Glomerular endothelial cell (primary cell): ENCODE data around the gene OTOA. TPM values are rescaled to one million over a fixed set of nuclear protein-coding genes. Genes with fewer than 3 reads are reported as not detected.
"Not testable (repeated sequence)": the region's sequence is repeated elsewhere in the genome, so short reads cannot be mapped to it uniquely, and the experiment has no call there.

Source experiments
- DNase-seq: peaks from one replicate; pipeline ENCODE4 v3.0.0-alpha.2; 2011; ENCODE audit warnings: low read depth, low spot score; ENCODE audit errors: extremely low read depth
- total RNA-seq: library from RNA; depleted of rRNA; stranded (reverse); fragments of >200 nt; gene quantifications from 2 replicates; pipeline ENCODE4 v1.2.3, GENCODE V29; 2015

OTOA gene
- total RNA-seq, result 0.06 TPM in 1 of 2 replicates, not detected in the other

DNA sequence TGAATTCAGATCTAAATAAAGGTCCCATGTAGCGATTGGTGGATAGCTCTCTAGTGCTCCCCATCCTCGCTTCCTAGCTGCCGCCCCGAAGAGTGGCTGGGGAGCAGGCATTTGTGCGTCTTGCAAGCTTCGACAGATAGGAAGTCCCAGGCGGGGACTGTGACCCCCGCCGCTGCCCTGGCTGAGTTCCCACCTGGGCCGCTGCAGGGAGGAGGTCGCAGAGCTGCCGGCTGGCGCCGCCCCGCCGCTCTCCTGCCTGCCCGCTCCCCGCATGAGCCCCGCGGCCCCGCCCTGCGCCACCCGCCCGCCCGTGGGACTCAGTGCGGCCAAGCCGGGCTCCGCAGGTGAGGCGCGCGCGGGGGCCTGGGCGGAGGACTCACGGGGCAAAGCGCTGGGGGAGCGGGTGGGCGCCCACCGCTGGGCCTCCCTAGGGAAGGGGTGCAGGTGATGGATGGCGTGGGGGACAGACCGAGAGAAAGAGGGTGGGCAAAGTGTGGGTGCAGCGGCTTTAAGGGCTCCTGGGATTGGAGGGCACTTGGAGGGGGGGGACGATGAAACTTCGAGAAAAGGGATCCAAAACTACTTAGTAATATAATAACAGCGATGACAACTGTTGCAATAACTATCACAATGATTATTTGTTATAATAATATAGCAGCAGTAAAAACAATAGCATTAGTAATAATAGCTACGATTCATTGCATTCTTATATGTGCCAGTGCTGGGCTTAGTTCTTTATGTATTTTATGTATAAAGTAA lies at the start of gene OTOA:
Gene OTOA, plus strand, starts transcription at position 80 of the 759 bp plus-strand sequence. CDS start 14,547 bp downstream, outside the sequence.
- DNase-seq, result no peak

DNA sequence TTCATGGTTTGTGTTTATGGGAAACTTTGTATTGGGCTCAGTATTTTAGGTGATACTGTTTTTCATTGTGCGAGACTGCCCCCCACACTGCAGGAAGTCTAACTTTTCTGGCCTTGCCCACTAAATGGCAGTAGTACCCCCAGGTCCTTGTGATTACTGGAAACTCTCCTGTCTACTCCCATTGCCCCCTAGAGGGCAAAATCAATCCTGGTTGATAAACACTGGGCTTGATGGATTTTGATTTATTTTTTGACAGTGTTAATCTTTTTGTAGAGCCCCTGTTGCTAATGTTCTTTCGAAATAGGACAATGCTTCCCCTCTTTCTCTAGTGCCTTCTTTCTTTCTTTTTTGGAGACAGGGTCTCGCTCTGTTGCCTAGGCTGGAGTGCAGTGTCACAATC lies 48.9 kb upstream of the OTOA start:
- DNase-seq, result no peak

DNA sequence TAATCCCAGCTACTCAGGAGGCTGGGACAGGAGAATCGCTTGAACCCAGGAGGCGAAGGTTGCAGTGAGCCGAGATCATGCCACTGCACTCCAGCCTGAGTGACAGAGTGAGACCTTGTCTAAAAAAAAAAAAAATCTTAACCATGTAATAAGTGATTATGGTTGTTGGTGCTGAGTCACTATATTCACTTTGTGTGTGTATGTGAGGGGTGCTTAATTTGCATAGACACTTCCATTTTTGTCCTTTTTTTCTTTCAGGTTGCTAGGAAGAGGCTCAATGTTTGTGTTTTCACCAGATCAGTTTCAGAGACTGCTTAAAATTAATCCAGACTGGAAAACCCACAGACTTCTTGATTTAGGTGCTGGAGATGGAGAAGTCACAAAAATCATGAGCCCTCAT lies 46.2 kb upstream of the OTOA start:
- no peak for DNase-seq

DNA sequence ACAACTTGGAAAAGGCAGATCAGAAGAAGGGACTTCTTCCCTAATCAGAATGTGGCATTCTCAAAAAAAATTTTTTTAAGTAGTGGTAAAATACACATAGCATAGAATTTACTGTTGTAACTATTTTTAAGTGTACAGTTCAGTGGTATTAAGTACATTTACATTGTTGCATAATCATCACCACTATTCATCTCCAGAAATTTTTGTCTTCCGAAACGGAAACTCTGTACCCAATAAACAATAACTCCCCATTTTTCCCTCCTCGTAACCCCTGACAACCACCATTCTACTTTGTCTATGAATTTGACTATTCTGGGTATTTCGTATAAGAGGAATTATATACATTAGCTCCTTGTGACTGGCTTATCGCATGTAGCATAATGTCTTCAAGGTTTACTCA lies 45.5 kb upstream of the OTOA start:
- no peak for DNase-seq

DNA sequence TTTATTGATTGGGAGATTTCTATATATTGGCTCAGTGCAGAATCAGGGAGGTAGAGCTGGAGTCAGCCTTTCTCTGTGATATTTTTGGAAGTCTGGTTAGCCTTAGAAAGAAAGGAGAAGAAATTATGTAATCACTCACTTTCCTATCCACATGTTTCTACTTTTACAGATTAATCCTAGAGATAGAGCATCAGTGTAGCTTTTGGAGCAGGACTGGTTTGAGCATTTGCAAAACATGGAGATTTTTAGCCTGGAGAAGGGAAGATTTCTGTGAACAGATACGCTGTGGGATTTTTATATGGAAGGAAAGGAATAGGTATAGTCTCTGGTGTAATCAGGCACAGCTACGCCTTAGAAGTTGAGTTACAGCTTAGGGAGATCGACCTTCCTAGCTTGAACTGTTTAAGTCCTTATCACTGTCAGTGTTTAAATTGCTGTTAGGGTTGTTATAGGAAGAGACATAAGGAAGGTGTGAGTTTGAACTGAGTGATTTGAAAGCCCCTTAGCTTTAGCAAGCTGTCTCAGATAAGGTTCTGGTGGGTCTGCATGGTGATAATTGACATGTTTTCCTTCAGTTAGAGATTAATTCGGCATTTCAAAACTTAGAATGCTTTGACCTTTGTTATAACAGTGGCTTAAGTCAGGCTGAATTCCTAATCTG lies 43.9 kb upstream of the OTOA start:
- no peak for DNase-seq

DNA sequence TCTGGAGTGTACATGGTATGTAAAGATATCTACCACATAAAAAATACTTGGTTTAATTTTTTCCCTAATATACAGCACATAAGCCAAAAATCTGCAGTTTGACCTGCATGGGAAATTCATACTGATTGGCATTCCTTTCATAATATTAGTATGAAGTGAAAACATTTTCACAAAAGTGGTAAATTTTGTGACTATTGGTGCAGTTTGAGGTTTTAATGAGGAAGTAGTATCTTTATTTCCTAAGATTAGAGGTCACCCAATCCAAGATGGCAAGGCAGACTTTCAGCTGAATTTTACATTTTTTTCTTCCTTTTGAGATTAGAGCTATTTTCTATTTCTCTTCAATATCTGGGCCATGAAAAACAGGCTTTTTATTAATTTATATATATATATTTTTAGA lies 43.2 kb upstream of the OTOA start:
- no peak for DNase-seq

DNA sequence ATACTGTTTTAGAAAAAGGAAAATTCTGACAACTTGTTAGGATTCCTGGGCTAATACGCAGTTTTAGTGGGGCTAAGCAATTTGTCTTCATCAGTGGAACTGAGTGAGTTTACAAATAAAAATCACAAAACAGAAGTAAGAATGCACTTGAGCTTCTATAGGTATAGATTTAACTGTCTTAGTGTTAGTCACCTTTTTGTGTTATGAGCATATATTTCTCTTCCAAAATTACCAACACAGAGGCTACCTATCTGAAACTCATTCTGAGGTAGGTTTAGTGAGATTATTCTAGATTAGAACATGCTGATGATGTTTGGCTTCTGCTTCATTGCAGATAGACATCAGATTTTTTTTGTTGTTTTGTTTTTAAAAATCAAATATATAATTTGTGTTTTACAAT lies 41.2 kb upstream of the OTOA start:
- no peak for DNase-seq

DNA sequence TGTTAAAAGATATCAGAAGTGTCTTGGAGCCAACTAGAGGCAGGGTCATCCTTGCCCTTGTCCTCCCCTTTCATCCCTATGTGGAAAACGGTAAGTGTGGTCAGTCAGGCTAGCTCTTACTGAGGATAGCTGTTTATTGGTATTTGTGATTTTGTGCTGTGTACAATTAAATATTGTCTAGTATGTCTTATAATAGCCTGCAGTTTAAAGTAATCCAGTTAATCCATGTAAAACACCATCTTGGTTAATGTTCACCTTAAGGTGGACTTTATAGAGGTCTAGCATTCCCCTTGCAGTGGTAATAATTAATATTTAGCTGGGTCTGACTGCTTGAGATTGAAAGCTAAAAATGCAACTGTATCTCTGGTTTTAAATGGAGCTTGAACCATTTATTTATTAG lies 38.7 kb upstream of the OTOA start:
- DNase-seq, result no peak

DNA sequence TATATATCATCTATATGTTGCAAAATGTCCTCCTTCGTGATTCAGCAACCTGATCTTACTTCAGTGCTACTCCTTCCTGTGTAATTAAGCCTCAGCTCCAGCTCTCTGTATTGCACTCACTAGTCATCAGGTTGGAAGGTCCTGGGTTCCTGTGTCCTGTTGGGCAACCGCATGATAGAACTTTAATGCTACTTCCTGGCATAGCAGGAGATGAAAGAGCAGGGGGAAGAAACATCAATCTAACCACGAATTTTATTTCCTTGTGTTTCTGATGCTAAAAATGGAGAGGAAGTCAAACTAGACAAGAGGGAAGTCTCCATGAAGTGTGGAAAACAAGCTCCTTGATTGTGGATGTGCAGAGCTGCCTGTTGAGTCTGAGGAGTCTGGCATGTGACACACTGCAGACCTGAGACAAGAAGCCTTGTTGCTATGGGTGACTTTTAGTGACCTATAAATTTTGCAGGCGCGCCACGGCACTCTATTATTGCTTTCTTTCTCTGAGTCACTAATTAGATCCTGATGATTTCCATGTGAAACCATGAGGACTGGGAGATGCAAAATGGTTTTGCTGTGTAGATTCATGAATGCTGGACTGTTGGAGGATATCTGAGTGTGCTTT lies 37.0 kb upstream of the OTOA start:
- DNase-seq, result peak; percentile 47

DNA sequence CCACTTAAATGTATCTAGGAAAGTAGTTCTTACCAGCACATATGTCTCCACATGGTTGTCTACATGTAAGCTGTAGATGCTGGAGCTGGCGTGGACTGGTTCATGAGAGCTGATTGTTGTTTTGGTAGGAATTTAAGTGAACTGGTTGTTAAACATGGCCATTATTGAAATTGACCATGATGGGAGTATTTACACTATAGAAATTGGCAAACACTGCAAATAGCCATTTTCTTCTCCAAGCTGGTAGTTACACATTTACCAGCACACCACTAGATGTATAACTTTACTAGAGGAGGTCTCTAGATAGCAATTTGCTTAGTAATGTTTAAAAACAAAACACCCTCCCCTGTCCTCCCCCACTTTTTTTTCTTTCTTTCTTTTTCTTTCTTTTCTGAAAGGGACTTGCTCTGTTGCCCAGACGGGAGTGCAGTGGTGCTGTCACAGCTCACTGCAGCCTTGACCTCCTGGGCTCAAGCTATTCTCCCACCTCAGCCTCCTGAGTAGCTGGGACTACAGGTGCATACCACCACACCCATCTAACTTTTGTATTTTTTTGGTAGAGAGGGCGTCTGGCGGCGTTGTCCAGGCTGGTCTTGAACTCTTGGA lies 35.5 kb upstream of the OTOA start:
- DNase-seq, result no peak

DNA sequence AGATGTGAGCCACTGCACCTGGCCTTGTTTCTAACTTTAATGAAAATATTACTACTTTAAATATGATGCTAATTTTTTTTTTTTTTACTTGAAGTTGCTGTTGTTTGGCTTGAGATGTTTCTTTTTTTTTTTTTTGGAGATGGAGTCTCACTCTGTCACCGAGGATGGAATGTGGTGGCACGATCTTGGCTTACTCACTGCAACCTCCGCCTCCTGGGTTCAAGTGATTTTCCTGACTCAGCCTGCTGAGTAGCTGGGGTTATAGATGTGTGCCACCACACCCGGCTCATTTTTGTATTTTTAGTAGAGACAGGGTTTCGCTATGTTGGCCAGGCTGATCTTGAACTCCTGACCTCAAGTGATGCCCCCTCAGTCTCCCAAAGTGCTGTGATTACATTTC lies 35.0 kb upstream of the OTOA start:
- no peak for DNase-seq

DNA sequence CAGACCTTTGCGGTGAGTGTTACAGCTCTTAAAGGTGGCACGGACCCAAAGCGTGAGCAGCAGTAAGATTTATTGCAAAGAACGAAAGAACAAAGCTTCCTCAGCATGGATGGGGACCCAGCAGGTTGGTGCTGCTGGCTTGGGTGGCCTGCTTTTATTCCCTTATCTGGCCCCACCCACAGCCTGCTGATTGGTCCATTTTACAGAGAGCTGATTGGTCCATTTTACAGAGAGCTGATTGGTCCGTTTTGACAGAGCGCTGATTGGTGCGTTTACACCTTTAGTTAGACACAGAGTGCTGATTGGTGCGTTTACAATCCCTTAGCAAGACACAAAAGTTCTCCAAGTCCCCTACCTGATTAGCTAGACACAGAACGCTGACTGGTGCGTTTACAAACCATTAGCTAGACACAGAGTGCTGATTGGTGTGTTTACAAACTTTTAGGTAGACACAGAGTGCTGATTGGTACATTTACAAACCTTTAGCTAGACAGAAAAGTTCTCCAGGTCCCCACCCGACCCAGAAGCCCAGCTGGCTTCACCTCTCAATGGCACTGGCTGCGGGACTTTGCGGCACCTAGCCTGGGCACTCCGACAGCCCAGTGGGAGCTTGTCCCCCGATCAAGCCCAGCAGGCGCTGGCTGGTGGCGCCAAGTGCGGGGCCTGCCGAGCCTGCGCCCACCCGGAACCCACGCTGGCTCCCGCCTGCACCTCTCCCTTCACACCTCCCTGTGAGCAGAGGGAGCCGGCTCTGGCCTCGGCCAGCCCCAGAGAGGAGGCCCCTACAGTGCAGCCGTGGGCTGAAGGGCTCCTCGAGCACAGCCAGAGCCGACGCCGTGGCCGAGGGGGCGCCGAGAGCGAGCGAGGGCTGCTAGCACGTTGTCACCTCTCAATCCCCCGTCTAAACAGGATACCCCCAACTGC lies 33.9 kb upstream of the OTOA start:
- not testable (repeated sequence) for DNase-seq

DNA sequence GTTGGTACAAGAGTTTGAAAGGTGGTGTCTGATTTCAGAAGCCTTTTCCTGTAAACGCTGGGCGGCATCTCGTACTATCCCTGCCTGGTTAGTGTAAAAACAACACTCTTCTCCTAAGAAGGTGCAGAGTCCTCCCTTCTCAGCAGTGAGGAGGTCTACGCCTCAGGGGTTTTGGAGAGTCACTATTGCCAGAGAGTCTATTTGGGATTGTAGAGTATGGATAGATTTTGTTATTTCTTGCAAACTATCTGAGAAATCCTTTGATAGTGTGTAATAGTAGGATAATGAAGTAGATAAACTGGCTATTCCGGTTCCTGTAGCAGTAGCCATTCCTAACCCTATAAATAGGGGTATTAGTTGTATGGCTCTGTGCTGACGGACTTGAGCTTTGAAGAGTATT lies 32.9 kb upstream of the OTOA start:
- not testable (repeated sequence) for DNase-seq

DNA sequence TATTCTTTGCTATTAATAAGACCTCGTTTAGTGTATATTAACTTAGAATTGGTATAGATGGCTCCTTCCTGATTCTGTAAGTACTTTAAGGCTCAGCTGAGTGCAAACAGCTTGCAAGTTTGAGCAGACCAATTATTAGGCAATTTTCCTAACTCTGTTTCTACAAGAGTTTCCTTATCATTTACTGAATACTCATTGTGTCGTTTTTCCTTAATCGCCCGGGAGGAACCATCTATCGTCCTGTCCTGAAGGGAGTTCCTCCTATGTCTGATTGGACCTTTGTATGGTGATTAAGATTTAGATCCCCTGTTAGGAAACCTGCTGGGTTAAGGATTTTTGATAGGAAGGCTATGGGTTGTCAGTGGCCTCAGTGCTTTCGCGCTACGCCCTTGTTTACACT lies 32.4 kb upstream of the OTOA start:
- DNase-seq, result not testable (repeated sequence)

DNA sequence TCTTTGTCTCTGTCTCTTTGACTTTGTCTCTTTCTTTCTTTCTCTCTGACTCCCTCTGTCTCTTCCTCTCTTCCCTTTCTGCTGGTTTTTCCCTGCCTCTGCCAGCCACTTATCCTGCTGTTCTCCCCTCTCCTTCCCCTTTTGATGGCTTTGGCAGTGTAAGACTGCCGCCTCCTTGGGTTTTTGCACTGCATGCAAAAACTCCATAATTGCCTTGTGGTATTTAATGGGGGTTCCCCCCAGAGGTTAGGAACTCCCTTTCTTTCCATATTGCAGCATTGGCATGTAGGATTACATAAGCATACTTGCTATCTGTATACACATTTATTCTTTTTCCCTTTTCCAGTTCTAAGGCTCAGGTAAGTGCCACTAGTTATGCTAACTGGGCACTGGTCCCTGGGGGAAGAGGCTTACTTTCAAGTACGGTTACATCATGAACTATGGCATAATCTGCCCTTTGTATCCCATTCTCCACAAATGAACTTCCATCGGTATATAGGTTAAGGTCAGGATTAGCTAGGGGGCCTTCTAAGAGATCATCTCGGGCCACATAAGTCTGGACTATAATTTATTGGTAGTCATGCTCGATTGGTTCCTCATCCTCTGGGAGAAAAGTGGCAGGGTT lies 31.7 kb upstream of the OTOA start:
- DNase-seq, result not testable (repeated sequence)

DNA sequence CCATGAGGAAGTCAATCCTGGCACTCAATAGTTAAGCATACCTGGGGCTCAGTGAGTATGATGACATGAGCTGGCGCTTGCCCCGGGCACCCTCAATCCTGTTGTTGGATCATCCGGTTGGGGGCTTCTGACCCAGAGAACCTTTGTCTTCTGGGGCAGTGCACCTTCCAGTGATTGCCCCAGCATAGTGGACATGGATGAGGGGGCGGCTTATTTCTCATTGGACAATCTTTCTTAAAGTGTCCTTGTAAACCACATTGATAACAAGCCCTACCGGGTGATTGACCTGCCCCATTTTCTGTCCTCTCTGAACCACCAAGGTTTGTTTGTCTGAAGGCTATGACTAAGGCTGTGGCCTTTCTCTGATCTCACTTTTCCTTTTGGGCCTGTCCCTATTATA lies 29.6 kb upstream of the OTOA start:
- DNase-seq, result no peak

DNA sequence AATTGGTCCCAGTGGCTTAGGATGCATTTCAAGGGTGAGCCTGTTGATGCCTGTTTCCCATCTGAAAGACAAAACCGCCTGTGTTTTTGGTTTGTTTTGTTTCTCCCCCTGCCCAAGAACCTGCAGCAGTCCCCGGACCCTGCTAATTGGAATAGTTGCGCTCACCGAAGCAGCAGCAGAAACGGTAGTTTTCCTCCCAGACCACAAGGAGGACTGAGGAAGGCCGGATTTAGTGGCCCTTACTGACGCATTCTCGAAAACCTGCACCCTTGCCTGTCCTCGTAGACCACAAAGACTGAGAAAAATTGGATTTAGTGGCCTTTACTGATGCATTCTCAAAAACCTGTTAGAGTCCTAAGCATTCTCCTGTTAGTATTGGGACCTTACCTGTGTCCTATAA lies 28.1 kb upstream of the OTOA start:
- DNase-seq, result not testable (repeated sequence)

DNA sequence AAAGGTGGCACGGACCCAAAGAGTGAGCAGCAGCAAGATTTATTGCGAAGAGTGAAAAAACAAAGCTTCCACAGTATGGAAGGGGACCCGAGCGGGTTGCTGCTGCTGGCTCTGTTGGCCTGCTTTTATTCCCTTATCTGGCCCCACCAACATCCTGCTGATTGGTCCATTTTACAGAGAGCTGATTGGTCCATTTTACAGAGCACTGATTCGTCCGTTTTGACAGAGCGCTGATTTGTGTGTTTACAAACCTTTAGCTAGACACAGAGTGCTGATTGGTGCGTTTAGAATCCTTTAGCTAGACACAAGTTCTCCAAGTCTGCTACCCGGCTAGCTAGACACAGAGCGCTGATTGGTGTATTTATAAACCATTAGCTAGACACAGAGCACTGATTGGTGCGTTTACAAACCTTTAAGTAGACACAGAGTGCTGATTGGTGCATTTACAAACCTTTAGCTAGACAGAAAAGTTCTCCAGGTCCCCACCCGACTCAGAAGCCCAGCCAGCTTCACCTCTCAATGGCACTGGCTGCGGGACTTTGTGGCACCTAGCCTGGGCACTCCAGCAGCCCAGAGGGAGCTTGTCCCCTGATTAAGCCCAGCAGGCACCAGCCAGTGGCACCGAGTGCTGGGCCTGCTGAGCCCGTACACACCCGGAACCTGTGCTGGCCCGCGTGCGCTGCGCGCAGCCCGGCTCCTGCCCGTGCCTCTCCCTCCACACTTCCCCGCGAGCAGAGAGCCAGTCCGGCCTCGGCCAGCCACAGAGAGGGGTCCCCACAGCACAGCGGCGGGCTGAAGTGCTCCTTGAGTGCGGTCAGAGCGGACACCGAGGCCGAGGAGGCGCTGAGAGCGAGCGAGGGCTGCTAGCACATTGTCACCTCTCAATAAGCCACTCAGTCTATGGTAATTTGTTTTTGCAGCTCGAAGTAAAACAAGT lies 26.5 kb upstream of the OTOA start:
- DNase-seq, result no peak

DNA sequence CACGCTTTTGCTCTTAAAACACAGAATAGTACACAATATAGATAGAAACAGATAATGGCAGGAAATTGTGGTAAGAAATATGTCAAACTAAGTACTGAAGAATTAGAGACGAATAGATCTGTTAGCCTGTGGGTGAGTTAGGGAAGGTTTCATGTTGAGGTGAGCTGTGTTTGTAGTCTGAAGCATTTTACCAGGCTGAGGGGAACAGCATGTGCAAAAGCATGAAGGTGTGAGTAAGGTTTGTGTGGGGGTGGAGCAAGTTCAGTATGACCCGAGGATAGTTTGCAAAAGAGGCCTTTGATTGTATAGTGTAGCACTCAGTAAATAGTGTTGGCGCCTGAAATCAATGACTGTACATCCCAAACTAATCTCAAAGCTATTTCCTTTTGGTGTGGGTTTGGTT lies 25.2 kb upstream of the OTOA start:
- no peak for DNase-seq
